ENCODE results near the gene NUMBL. TPM values are rescaled to one million over a fixed set of nuclear protein-coding genes. Genes with fewer than 3 reads are reported as not detected.

Gene NUMBL
- total and polyA plus RNA-seq, 2 of the 4 experiments (the other 2 are of a cell fraction): 6.3 to 29.0 TPM

DNA sequence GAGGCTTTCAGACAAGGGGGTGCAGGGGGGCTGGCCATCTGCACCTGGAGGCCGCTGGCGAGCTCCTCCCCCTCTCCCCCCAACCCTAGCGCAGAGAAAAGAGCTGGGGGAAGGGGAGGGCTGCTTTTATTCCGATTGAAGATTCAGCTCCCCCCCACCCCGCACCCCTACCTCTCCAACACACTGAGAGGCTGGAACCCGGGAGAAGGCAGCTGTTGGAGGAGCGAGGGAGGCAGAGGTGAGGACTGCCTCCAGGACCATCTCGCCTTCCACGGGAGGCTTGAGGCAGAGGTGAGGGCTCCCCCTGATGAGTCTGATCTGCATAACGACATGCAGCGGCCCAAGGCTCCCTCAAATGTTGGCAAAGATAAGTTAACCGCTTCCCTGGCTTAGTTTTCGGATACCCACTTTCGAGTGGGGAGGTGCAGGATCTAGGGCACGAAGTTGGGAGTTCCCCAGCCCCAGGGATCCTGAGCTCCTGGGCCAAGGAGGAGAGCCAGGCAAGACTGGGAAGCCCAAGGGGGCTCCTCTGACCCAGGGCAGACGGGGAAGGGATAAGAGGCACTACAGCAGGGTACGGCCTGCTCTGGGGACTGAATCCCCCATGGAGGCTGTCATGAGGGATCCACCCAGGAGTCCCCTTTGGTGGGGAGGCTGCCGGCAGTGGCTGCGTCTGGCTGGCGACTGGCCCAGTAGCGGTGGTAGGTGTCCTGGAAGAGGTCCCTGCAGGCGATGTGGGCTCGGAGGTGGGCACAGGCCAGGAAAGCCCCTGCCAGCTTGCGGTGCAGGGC is 1.2 kb upstream of the NUMBL start:
- H3K9ac ChIP-seq (ENCODE audit: low read depth, low read length): no peak overlapping the region
- H3K27ac ChIP-seq (ENCODE audit: insufficient read depth, low read length): peak overlapping the region; percentile 90; the same call in 1 of the 2 replicates
- H2AK5ac ChIP-seq (ENCODE audit: low read depth, low read length): peak overlapping the region; percentile 71
- in situ Hi-C loops (cut with MboI; ENCODE audit: low sequenced_read_pairs): no loop called here
- peaks cover 28% of the 10 kb centered on the region for H3K9me1 ChIP-seq (ENCODE audit: insufficient read depth, low read length)
- peak overlapping the region; percentile 90 for H2BK120ac ChIP-seq (ENCODE audit: low read depth, low read length)
- peak overlapping the region; percentile 9 for H2BK20ac ChIP-seq (ENCODE audit: low read depth, low read length)
- peaks cover 19 to 39% of the 10 kb centered on the region in 2 experiments for H3K79me1 ChIP-seq (ENCODE audit: low read depth in 1 of 2, low read length in 2 of 2)
- no peak overlapping the region for H3K4me3 ChIP-seq (ENCODE audit: insufficient read depth, low read depth, low read length)
- peaks cover 27% of the 10 kb centered on the region for H4K20me1 ChIP-seq (ENCODE audit: insufficient read depth, low read length)
- H4K8ac ChIP-seq (ENCODE audit: low read depth in 2 of 2, low read length in 2 of 2): peak overlapping the region; percentile 89 to 93; a peak in 2 of 4 replicates
- ChIA-PET CTCF (no interaction called here), POLR2A (ENCODE audit: unreplicated experiment) (interaction anchor here (0.7 kb wide), 1 partner anchor 206 kb away, joined by 3 read pairs; no protein-coding TSS in a partner anchor)
- peak overlapping the region; percentile 89 for H2BK5ac ChIP-seq (ENCODE audit: low read depth, low read length, poor library complexity, severe bottlenecking)
- H2AFZ ChIP-seq (replicated peaks; ENCODE audit: low read length, poor library complexity): peak overlapping the region; percentile 97
- H3K18ac ChIP-seq (ENCODE audit: low read depth, low read length): no peak overlapping the region
- ATAC-seq (ENCODE audit: low read depth) (no peak), DNase-seq (no peak)
- H3K4me2 ChIP-seq (ENCODE audit: low read depth, low read length): peak overlapping the region; percentile 78; the same call in 1 of the 2 replicates
- H2BK15ac ChIP-seq (ENCODE audit: low read depth, low read length): 0 out of 3 replicates have a peak overlapping the region, but pooled peaks have one; percentile 28
- H3K36me3 ChIP-seq (ENCODE audit: control insufficient read depth, insufficient read depth, low read length): peaks cover 28% of the 10 kb centered on the region
- H4K5ac ChIP-seq (ENCODE audit: low read depth, low read length): no peak overlapping the region
- peak overlapping the region; percentile 97 for H2AK9ac ChIP-seq (replicated peaks; ENCODE audit: low read depth, low read length, poor library complexity)
- no peak overlapping the region for H3K14ac ChIP-seq (replicated peaks; ENCODE audit: low read depth, low read length)
- H3K9me3 ChIP-seq (ENCODE audit: control insufficient read depth, insufficient read depth, low read length): no peaks in the 10 kb centered on the region
- H3K23ac ChIP-seq (ENCODE audit: low read depth, low read length): 0 out of 2 replicates have a peak overlapping the region, but pooled peaks have one; percentile 17
- peak overlapping the region; percentile 99 for H3K4ac ChIP-seq (ENCODE audit: low read depth, low read length)
- H4K91ac ChIP-seq (ENCODE audit: insufficient read depth, low read depth, low read length): peak overlapping the region; percentile 89
- no peak overlapping the region for H3K56ac ChIP-seq (ENCODE audit: extremely low read depth, insufficient read depth, low read length)
- 76% methylated on average over 8 of the region's 24 CpGs; no CpG with 5 or more reads in 1 of the 2 experiments for WGBS, 2 experiments (ENCODE audit: extremely low coverage in 2 of 2, insufficient read length in 1 of 2)
- H3K27me3 ChIP-seq (ENCODE audit: control insufficient read depth, insufficient read depth, low read length): no peaks in the 10 kb centered on the region
- dilution Hi-C loops (cut with HindIII; ENCODE audit: low sequenced_read_pairs, unreplicated experiment): no loop called here
- peaks cover 17% of the 10 kb centered on the region for H3K4me1 ChIP-seq (ENCODE audit: control insufficient read depth, insufficient read depth, low read length)
- TF ChIP-seq BHLHE40 (IDR thresholded peaks at IDR 0.05; ENCODE audit: low read depth, low read length): no peak
- TF ChIP-seq RCOR1 (IDR thresholded peaks at IDR 0.05; ENCODE audit: insufficient replicate concordance, low read length): no peak
- no peak for TF ChIP-seq CHD1 (IDR thresholded peaks at IDR 0.05; ENCODE audit: low read depth, low read length)
- no TSS peak for BruUV-seq (replicated peaks)
- intact Hi-C loops (cut with micrococcal nuclease): loop anchor here (2.0 kb wide), 2 partner anchors 23 to 59 kb away; partner anchors contain the start of genes ACTMAP and SNRPA
